GM21786 (cell line): ENCODE results near the gene PTRH1.

Experiments
- ATAC-seq: cut with Tn5 transposase; IDR thresholded peaks from one replicate; pipeline ENCODE4 v1.9.1; 2021; ENCODE audit not compliant: unreplicated experiment

Gene PTRH1

GRCh38 chr9:127698985-127699670 is 16.3 kb downstream of the PTRH1 start:
- ATAC-seq: peak; percentile 82

- no peak for ATAC-seq
These were observed 17.1 kb downstream of the PTRH1 start for GRCh38 chr9:127698386-127698785.

- no peak for ATAC-seq
These were observed 17.9 kb downstream of the PTRH1 start for GRCh38 chr9:127697575-127697974.

- no peak for ATAC-seq
These were observed 20.4 kb downstream of the PTRH1 start for GRCh38 chr9:127694890-127695720.

- ATAC-seq: no peak
These were observed 21.8 kb downstream of the PTRH1 start for GRCh38 chr9:127693697-127694096.

GRCh38 chr9:127693143-127693542 is 22.3 kb downstream of the PTRH1 start:
- no peak for ATAC-seq

- ATAC-seq: no peak
These were observed 23.4 kb downstream of the PTRH1 start for GRCh38 chr9:127692071-127692470.

GRCh38 chr9:127690735-127691134 is 24.7 kb downstream of the PTRH1 start:
- ATAC-seq: no peak

- ATAC-seq: no peak
These were observed 26.0 kb downstream of the PTRH1 start for GRCh38 chr9:127689329-127690000.

- ATAC-seq: no peak
These were observed 28.7 kb downstream of the PTRH1 start for GRCh38 chr9:127686461-127687393.

GRCh38 chr9:127684576-127684975 is 30.9 kb downstream of the PTRH1 start:
- ATAC-seq: no peak

- no peak for ATAC-seq
These were observed 31.7 kb downstream of the PTRH1 start for GRCh38 chr9:127683723-127684122.

- no peak for ATAC-seq
These were observed 32.9 kb downstream of the PTRH1 start for GRCh38 chr9:127682351-127683136.

GRCh38 chr9:127680846-127681245 is 34.6 kb downstream of the PTRH1 start:
- no peak for ATAC-seq

- ATAC-seq: no peak
These were observed 35.2 kb downstream of the PTRH1 start for GRCh38 chr9:127680226-127680625.

- ATAC-seq: no peak
These were observed 36.0 kb downstream of the PTRH1 start for GRCh38 chr9:127679506-127679905.

GRCh38 chr9:127676638-127677037 is 38.8 kb downstream of the PTRH1 start:
- no peak for ATAC-seq

GRCh38 chr9:127673234-127673633 is 42.2 kb downstream of the PTRH1 start:
- no peak for ATAC-seq

- ATAC-seq: no peak
These were observed 47.6 kb downstream of the PTRH1 start for GRCh38 chr9:127667906-127668305.
